ENCODE measurements around the gene GCAT.

DNA sequence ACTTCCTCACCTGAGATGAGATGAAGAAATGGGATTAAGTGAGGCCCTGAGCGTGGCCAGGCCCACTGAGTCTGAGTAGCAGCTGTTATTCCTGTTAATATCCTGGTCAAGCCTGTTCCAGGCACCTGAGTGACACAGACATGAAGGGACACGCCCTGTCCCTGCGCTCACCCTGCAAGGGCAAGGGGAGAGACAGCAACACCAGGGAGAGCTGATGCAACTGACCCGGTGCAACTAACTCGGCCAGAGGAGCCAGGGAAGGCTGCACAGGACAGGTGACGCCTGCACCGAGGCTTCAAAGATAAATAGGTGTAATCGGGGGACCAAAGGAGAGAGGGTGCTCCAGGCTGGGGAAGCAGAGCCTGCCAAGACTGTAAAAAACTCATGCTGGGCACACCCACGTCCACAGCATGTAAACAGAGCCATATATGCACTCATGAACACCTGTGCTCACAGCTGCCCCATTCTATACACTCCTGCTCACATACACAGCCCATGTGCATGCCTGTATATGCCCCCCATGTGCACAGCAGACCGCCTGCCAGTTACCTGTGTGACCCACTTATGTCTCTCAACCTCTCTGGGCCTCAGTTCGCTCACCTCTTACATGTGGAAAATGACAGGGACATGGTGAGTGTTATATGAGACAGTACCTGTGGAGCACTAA is 22.8 kb upstream of the GCAT start:
- TF ChIP-seq, protein P1, sequence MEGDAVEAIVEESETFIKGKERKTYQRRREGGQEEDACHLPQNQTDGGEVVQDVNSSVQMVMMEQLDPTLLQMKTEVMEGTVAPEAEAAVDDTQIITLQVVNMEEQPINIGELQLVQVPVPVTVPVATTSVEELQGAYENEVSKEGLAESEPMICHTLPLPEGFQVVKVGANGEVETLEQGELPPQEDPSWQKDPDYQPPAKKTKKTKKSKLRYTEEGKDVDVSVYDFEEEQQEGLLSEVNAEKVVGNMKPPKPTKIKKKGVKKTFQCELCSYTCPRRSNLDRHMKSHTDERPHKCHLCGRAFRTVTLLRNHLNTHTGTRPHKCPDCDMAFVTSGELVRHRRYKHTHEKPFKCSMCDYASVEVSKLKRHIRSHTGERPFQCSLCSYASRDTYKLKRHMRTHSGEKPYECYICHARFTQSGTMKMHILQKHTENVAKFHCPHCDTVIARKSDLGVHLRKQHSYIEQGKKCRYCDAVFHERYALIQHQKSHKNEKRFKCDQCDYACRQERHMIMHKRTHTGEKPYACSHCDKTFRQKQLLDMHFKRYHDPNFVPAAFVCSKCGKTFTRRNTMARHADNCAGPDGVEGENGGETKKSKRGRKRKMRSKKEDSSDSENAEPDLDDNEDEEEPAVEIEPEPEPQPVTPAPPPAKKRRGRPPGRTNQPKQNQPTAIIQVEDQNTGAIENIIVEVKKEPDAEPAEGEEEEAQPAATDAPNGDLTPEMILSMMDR (IDR thresholded peaks at IDR 0.05): no peak
- no peak for TF ChIP-seq POLR2A (IDR thresholded peaks at IDR 0.05)

Data from thyroid gland (tissue), 4 donors.